GM18517 (cell line): Measurements from ENCODE around the gene ACOT8.

ENCODE experiments used
- ATAC-seq: cut with Tn5 transposase; IDR thresholded peaks from one replicate; pipeline ENCODE4 v1.9.1; 2021; ENCODE audit warnings: mild to moderate bottlenecking, moderate library complexity; ENCODE audit not compliant: unreplicated experiment

ACOT8 gene

DNA sequence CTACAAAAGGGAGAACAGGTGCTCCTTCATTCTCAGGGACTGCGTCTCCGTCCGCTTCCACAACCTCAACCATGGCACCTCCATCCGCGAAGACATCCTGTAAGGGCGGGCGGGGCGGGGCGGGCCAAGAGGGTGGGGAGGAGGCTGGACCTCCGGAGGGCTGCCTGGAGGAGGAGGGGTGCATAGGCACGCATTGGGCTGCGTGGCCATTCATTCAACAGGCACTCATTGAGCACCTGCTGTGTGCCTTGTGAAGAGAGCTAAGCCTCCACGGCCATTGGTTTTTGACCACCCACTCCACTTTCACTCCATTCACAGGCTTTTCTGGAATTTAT is 657 bp upstream of the ACOT8 start:
- no peak for ATAC-seq

DNA sequence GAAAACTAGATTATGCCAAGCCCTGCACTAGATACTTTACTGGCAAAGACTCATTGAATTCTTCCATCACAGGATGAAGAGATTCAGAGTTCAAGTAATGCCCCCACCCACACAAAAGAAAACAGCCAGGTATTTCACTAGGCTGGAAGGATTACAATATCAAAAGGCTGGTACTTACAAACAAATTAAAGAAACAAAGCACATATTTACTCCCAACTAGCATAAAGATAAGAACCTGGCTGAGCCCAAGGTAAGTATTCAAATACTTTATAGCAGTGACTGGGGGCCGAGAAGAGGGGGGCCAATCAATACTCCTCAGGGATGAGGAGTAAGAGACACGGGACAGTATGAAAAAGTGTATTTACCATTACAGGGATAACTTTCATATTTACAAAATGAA is 3.7 kb downstream of the ACOT8 start:
- no peak for ATAC-seq

DNA sequence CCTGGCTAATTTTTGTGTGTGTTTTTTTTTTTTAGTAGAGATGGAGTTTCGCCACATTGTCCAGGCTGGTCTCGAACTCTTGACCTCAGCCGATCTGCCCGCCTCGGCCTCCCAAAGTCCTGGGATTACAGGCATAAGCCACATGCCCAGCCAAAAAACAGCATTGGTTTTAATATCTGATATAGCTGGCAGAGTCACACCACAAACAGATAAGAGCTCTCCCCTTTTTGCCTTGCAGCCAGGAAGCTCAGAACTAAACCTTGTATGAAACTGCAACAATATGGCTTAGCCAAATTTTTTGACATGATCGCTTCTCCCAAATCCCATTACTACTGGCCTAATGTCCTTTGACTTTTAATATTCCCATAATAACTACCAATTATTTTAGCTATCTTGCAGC is 4.9 kb downstream of the ACOT8 start:
- no peak for ATAC-seq

DNA sequence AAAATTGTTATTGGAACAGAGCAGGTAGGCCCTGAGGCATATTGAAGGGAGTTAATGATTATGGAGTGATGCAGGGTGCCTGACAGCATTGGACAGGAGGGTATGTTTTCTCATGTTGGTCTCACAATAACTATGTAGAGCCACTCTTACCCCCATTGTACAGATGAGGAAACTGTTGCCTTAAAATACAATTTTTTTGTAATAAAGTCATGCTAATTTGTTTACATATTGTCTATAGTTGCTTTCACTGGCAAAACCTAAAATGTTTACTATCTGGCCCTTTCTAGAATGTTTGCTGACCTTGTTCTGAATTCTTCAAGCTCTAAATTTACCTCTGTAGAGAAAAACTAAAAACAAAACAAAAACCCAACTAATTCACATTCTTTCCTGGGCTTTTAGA is 5.7 kb downstream of the ACOT8 start:
- no peak for ATAC-seq

DNA sequence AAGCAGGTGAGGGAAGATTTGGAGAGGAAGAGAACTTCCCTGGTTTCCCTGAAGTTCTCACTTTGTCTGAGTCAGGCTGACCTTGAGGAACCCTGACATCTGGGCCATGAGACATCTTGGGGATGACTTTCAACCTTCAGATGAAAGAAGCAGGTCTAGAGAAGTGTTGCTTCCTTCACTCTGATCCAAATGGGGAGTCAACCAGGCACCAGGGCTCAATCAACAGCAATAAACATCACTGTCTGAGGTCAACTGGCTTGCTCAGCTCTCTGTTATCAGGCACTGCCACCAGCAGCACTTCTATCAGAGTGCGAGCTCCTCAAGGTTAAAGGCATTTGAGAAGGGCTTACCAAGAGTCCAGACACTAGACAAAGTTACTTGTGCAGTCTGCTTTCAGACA is 6.3 kb downstream of the ACOT8 start:
- no peak for ATAC-seq

DNA sequence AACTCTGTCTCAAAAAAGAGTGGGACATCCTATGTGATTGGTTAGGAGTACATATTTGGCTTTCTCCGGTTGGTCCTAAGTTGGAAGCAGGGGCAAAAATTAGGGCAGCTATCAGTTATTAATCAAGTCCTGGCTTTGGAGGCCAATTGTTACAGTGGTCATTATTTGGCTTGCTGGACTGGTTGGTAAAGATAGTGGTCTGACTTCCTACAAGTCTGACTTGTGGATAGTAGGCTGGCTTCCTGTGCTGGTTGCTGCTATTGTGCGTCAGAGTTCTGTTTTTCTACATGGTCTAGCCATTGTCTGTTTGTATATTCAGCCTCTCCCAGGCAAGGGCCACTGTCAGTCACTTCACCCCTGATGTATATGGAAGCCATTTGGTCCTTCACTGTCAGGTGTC is 7.0 kb downstream of the ACOT8 start:
- ATAC-seq: no peak

DNA sequence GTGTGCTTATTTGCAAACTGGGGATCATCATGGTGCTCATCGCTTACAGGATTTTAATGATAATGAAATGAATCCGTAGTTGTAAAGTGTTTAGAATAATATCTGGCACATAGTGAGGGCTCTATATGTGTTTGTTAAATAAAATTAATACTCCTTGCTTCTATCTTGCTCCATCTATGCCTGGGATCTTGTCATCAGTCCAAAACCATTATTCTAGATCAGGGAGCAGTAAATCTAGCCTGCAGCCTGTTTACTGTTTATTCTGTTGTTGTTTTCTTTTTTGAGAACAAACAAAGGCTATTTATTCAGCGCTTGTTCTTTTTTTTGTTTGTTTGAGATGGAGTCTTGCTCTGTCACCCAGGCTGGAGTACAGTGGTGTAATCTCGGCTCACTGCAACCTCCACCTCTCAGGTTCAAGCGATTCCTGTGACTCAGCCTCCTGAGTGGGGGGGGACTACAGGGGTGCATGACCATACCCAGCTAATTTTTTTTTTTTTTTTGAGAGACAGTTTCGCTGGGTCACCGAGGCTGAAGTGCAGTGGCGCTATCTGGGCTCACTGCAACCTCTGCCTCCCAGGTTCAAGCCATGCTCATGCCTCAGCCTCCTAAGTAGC is 8.1 kb downstream of the ACOT8 start:
- ATAC-seq: no peak

DNA sequence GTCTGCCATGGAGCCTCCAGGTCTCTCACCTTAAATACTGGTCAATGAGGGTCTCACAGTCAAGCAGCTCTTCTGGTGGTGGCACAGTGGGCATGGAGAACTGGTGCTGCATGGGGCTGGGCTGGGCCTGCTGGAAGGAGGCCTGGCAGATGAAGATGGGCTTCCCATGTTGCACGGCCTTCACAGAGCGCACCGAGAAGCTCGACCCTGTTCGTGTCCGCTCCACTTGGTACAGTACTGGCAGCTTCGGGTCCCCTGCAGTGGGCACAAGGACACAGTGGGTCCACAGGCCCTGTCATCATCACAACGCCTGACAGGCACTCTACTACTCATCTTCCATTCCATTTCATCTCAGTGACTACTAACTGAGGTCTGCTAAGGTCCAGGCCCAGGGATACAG is 8.8 kb downstream of the ACOT8 start:
- no peak for ATAC-seq

DNA sequence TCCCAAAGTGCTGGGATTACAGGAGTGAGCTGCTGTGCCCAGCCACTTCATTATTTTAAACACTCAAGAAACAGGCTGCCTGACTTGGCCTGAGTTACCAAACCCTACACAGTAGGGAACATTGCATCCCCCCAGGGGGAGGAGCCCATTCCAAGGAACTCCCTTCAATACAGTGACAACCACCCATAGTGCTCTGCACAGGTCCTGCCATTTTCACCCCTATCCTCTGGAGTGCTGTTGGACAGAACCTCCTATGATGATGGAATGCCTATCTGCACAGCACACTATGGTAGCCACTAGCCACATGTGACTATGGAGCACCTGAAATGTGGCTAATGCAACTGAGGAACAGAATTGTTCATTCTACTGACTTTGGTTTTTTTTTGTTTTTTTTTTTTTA is 11.7 kb downstream of the ACOT8 start:
- ATAC-seq: no peak

DNA sequence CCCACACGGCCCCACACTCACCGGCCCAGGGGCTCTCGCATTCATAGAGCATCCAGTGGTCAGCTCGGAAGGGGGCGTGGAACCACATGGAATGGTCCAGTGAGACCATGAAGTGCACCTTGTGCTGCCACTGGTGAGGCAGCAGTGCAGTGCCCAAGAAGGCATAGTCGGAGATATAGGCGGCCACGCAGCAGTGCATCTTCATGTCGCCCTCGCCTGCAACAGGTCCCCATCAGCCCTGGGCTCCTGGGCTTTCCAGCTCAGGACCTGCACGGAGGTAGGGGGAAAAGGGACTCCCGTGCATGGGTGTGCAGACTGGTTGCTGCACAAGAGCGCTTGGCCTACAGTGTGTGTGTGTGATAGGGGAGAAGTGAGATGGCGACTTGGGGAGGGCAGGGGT is 13.7 kb downstream of the ACOT8 start:
- ATAC-seq: no peak

DNA sequence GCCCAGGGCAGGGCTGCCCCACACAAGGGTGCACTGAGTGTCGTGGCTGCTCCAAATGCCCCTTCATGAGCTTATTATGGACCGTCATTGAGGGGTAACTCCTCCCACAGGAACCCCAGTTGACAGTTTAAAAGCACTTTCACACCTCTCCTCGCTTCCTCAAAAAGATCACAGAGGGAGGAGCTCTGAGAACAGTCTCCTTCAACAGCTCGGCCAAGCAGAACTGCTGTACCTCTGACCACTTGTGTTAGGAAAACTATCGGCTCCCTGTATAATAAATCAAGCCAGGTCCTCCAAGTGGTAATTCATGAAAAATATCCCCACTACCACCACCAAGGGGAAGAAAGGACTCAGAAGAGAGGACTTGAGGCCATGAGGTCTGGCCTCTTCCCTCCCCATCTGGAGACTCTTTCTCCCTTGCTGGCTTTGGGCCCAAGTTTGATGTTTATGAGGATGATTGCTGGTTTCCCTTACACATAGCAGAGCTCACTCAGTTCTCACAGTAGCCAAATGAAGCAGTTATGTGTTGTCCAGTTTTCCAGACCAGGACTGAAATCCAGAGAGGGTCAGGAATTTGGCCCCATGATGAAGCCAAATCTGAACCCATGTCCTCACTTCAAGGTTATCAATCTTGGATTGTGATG is 14.9 kb downstream of the ACOT8 start:
- ATAC-seq: no peak

DNA sequence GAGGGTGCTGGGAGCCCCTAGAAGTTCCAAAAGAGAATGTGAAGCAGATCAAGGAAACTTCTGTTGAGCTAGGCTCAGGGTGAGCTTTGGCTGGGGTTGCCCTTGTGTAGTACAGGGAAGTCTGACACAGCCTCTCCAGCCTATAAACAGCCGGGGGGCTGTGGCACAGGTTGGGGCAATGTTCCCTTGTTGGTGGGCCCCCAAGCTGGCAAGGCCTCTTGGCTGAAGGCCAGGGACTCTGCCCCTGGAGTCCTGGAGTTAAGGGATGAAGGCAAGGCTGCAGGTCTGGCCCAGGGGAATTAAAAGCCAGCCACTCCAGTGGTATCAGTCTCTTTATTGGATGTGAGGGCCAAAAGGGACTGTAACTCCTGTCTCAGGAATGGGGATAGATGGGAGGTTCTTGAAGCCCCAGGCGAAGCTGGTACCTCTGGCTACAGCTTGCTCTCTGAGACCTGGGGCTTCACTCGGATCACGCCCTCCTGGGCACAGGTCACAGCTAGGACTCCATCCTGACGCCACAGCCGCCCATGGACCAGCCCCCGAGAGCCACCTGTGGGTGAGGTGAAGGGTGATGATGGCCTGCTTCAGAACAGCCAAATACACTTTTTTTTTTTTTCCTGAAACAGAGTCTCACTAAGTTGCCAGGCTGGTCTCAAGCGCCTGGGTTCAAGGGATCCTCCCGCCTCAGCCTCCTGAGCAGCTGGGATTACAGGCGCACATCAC is 15.6 kb downstream of the ACOT8 start:
- ATAC-seq: no peak

DNA sequence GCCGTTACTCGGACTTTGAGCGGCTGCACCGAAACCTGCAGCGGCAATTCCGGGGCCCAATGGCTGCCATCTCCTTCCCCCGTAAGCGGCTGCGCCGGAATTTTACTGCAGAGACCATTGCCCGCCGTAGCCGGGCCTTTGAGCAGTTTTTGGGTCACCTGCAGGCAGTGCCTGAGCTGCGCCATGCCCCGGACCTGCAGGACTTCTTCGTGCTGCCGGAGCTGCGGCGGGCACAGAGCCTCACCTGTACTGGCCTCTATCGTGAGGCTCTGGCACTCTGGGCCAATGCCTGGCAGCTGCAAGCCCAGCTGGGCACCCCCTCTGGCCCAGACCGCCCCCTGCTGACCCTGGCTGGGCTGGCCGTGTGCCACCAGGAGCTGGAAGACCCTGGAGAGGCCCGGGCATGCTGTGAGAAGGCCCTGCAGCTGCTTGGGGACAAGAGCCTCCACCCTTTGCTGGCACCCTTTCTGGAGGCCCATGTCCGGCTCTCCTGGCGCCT is 16.4 kb downstream of the ACOT8 start:
- ATAC-seq: no peak

DNA sequence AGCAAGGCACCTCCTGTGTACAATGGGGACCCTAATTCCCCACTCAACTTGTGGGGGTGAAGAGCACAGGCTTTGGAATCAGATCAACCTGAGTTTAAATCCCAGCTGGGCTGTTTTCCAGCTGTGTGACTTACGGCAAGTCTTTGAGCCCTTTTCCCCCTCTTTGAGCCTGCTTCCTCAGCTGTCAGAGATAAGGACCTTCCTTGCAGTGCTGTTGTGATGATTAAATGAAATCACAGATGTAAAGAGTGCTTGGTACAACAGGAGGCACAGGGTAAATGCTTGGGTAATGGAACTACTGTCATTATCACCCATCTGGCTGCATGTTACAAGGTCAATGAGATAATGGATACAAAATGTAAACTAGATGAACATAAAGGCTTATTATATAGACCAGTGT is 20.4 kb downstream of the ACOT8 start:
- ATAC-seq: no peak

DNA sequence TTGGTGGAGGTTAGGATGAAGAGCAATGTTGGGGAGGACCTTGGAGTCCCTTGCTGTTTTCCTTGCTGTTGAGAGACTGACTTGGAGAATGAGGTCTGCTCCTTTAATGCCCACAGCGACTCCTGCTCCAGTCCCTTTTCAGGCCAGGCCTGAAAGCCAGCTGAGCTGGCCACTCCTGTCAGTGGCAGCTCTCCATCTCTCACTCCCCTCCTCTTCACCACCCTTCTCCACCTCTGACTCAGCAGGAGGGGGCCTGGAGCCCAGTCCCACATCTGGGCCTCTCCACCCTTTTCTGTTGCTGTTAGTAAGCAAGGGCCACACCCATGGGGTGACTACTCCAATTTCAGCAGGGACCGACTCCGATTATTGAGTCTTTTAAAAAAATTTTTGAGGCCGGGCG is 21.4 kb downstream of the ACOT8 start:
- no peak for ATAC-seq

DNA sequence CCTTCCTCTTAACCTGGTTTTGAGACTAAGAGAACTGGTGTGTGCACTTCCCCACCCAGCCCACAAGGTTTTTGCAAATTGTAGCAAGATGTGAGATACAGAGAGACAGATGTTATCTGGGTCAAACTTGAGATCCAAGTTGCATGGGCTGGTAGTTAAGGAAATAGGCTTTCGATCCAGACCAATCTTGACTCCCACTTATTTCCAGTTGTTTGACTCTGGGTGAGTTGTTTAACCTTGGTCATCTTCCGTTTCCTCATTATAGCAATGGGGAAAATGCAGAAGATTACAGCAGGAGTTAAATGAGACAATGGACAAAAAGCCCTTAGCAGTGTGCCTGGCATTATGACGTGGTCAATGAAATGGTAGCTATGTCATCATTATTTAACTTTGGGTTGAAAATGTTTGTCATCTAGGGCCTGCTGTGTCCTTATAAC is 21.8 kb downstream of the ACOT8 start:
- ATAC-seq: no peak

DNA sequence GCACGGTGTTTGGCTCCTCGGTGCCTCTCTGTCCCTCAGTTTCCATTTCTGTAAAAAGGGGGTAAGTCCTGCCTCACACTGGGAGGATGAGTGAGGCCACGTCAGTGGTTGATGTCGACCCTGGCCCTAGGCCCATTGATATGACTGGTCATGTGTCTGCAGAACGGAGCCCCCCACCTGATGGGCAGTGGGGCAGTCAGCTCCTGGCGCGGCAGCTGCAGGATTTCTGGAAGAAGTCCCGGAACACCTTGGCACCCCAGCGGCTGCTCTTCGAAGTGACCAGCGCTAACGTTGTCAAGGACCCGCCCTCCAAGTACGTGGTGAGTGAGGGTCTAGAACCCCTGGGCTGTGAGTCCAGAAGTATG is 22.4 kb downstream of the ACOT8 start:
- no peak for ATAC-seq

DNA sequence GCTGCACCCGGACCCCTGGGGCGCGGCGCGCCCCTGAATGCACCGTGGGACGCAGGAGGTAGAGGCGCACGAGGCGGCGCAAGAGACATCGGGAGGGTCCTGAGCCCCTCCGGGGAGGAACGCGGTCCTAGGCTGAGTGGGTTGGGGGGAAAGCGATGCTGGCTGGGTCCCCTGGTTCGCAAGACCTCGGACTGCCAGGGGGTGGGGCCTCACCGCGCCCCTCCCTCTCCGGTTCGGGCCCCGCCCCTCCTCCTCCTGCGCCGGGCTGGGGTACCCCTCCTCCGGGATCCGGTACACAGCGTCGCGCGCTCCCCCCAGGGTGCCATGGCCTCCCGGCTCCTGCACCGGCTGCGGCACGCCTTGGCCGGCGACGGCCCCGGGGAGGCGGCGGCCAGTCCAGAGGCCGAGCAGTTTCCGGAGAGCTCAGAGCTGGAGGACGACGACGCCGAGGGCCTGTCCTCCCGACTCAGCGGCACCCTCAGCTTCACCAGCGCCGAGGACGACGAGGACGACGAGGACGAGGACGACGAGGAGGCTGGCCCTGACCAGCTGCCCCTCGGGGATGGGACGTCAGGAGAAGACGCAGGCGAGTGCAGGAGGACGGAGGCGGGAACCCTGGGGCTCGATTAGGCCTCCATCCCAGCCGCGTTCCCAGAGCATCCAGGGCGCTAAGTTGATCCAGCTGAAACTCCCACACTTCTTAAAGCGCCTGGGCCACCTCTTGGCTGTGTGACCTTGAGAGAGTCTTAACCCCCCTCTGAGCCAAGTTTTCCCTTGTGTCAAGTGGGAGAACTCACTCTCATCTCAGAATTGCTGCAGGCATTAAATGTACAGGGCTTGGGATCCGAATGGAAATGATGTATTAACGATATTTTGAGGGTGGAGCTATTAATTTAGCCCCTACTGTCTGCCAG is 23.1 kb downstream of the ACOT8 start:
- no peak for ATAC-seq

DNA sequence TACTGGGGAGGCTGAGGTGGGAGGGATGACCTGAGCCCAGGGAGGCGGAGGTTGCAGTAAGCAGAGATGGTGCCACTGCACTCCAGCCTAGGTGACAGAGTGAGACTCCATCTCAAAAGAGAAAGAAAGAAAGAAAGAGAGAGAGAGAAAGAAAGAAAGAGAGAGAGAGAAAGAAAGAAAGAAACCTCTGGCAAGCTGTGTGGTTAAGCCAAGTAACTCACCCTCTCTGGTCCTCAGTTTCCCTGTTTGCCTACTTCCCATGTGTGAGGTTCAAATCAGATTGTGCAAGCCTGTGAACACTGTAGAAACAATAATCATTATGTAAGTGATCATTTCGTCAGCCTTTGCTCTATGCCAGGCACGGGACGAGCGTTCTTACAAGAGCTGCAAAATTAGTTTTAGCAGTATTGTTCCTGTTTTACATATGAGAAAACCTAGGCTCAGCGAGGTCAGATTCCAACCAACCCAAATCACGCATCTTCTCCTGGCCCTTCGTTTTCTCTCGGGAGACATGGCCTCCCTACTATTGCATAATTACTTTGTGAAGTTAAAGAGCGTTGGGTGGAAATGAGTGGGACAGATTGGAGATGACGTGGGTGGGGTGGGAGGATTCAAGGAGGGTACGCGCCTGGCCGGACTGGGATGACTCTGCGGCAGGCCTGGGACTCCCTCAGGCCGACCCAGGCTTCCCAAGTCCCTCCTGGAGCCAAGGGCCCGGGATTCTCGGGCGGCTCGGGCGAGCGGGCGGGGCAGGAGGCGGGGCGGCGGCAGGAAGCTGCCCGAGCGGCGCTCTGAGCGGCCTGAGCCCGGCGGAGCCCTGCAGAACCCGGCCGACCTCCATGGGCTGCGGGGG is 23.9 kb downstream of the ACOT8 start, which contains the start of gene SNX21:
SNX21 (plus strand) TSS at position 770 of the 853 bp plus-strand sequence. CDS start 121 bp downstream, outside the sequence.
- ATAC-seq: no peak

DNA sequence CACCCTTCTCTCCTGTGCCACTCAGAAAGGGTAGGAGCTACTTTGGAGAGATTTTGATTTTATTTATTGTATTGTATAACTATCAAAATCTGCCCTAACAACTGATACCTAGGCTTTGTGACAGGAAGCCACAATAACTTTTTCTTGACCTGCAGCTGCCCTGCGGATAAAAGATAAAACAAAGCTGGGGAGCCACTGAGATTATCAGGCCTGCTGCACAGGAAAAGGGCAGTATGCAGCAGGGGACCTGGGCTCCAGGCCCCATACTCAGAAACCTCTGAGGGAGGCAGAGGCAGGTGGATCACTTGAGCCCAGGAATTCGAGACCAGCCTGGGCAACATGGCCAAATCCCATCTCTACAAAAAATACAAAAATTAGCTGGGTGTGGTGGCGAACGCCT is 24.6 kb downstream of the ACOT8 start:
- ATAC-seq: no peak
